B cell (primary cell): ENCODE results near the gene IL12RB1.

ENCODE experiments used
- EZH2 ChIP-seq: IDR thresholded peaks from 2 replicates; pipeline ENCODE4 v1.6.1; 2012; ENCODE audit warnings: borderline replicate concordance, low read depth, mild to moderate bottlenecking, moderate library complexity, low read length; ENCODE audit not compliant: insufficient read depth, poor library complexity, severe bottlenecking
- TF ChIP-seq, protein P1 (sequence below): fragments of 200-600 bp; IDR thresholded peaks from one replicate; pipeline ENCODE4 v1.8.0; 2022; ENCODE audit warnings: antibody characterized with exemption, mild to moderate bottlenecking

DNA sequence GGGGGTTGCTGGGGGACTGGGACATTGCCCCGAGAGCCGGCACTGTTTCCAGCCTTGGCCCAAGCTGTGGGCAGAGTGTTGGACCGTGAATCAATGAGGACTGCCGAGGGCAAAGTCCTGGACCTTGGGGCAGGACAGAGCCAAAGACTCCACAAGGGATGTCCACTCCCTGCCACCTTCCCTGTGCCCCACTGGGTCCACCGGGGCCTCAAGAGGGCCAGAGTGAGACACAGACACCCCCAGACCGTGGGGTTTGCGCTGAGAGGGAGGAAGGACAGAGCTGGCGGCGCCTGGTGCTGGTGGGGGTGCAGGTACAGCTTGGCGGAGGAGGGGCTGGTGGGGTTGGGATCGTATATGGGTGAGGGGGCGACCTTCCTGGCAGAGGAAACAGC lies 22.6 kb upstream of the IL12RB1 start:
- TF ChIP-seq, protein P1, sequence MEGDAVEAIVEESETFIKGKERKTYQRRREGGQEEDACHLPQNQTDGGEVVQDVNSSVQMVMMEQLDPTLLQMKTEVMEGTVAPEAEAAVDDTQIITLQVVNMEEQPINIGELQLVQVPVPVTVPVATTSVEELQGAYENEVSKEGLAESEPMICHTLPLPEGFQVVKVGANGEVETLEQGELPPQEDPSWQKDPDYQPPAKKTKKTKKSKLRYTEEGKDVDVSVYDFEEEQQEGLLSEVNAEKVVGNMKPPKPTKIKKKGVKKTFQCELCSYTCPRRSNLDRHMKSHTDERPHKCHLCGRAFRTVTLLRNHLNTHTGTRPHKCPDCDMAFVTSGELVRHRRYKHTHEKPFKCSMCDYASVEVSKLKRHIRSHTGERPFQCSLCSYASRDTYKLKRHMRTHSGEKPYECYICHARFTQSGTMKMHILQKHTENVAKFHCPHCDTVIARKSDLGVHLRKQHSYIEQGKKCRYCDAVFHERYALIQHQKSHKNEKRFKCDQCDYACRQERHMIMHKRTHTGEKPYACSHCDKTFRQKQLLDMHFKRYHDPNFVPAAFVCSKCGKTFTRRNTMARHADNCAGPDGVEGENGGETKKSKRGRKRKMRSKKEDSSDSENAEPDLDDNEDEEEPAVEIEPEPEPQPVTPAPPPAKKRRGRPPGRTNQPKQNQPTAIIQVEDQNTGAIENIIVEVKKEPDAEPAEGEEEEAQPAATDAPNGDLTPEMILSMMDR: no peak
- TF ChIP-seq EZH2: no peak
